Measurements from ENCODE around the gene XPO1. TPM values are rescaled to one million over a fixed set of nuclear protein-coding genes. Genes with fewer than 3 reads are reported as not detected.
"Not testable (repeated sequence)": the region's sequence is repeated elsewhere in the genome, so short reads cannot be mapped to it uniquely, and the experiment has no call there.

XPO1 gene
- total RNA-seq, 6 donors from 2014 or later: 52.2 to 145 (median 81.9) TPM

DNA sequence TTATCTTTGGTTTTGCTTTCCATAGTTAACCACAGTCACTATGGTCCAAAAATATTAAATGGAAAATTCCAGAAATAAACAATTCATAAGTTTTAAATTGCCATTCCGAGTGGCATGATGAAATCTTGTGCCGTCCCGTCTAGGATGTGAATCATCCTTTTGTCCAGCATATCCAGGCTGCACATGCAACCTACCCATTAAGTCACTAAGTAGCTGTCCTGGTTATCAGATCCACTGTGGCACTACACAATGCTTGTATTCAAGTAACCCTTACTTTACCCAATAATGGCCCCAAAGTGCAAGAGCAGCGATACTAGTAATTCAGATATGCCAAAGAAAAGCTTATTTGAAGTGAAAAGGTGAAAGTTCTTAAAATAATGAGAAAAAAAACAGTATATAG, 78.0 kb downstream of the XPO1 start:
- DNase-seq: peak in 1 of 2 donors; percentile 21
- Histone ChIP-seq H3K4me1 (peaks cover 31 to 70% (median 49%) of the 10 kb centered on the region in 4 donors), H3K4me3 (no peak overlapping the region), H3K27ac (peak overlapping the region in 2 of 4 donors; percentile 37 to 56), H3K9me3 (no peaks in the 10 kb centered on the region), H3K27me3 (no peaks in the 10 kb centered on the region), H3K36me3 (no peaks in the 10 kb centered on the region)
- 63 to 68% methylated on average over 4 of the region's 4 CpGs for WGBS, 2 donors
- ATAC-seq (ENCODE audit: low FRiP score in 2 of 2): peak in 1 of 2 donors; percentile 69
- TF ChIP-seq EP300 (IDR thresholded peaks at IDR 0.05) (no peak), POLR2A (IDR thresholded peaks at IDR 0.05) (no peak), POLR2AphosphoS5 (IDR thresholded peaks at IDR 0.05) (no peak)
- TF ChIP-seq, protein P1, sequence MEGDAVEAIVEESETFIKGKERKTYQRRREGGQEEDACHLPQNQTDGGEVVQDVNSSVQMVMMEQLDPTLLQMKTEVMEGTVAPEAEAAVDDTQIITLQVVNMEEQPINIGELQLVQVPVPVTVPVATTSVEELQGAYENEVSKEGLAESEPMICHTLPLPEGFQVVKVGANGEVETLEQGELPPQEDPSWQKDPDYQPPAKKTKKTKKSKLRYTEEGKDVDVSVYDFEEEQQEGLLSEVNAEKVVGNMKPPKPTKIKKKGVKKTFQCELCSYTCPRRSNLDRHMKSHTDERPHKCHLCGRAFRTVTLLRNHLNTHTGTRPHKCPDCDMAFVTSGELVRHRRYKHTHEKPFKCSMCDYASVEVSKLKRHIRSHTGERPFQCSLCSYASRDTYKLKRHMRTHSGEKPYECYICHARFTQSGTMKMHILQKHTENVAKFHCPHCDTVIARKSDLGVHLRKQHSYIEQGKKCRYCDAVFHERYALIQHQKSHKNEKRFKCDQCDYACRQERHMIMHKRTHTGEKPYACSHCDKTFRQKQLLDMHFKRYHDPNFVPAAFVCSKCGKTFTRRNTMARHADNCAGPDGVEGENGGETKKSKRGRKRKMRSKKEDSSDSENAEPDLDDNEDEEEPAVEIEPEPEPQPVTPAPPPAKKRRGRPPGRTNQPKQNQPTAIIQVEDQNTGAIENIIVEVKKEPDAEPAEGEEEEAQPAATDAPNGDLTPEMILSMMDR (IDR thresholded peaks at IDR 0.05): no peak

DNA sequence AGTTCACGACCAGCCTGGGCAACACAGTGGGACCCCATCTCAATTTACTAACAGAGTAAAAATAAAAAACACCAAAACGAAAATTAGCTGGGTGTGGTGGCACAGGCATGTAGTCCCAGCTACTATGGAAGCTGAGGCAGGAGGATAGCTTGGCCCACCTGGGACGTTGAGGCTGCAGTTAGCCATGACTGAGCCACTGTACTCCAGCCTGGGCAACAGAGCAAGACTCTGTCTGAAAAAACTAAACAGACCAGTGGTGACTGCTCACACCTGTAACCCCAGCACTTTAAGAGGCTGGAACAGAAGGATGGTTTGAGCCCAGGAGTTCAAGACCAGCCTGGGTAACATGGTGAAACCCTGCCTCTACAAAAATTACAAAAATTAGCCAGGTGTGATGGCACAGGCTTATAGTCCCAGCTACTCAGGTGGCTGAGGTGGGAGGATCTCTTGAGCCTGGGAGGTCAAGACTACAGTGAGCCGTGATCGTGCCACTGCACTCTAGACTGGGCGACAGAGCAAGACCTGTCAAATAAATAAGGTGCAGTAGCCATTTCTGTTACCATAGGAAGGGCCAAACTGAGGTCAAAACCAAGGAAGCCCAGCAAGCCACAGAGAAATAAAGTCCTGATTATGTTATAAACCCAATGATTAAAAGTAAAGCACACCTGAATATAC, 81.3 kb downstream of the XPO1 start:
- 84 to 88% methylated on average over 6 of the region's 6 CpGs for WGBS, 2 donors
- no peaks in the 10 kb centered on the region for H3K27me3 ChIP-seq
- no peak overlapping the region for H3K27ac ChIP-seq

DNA sequence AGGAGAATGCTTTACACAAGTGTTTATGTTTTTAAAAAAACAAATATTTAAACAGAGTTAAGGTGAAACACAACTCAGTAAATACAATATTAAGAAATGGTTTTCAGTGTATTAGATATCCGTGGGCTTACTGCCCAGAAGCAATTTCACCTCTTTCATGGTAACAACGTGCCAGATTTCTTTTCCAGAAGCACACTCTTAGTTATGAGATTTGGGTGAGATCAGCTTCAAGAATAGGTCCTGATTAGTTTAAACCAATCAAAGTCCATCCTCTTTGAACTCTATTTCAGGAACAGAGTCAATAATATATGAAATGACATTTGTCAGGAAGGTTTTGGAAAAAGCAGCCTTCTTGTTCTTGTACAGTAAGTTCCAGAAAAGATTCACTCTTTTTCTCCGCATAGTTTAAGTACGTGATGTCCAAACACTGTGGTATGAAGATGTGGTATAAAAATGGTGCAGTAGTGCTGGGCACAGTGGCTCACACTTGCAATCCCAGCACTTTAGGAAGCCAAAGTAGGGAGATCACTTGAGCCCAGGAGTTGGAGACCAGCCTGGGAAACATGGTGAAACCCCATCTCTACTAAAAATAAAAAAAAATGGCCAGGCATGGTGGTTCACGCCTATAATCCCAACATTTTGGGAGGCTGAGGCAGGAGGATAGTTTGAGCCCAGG, 81.9 kb downstream of the XPO1 start:
- H3K27ac ChIP-seq: no peak overlapping the region
- H3K4me1 ChIP-seq: peaks cover 31 to 56% (median 38%) of the 10 kb centered on the region in 4 donors
- no peaks in the 10 kb centered on the region for H3K27me3 ChIP-seq
- DNase-seq (no peak), ATAC-seq (ENCODE audit: low FRiP score in 2 of 2) (no peak)
- H3K9me3 ChIP-seq: no peaks in the 10 kb centered on the region
- H3K4me3 ChIP-seq: no peak overlapping the region
- TF ChIP-seq, protein P1 (IDR thresholded peaks at IDR 0.05): no peak
- TF ChIP-seq POLR2AphosphoS5 (IDR thresholded peaks at IDR 0.05): no peak
- no peak for TF ChIP-seq POLR2A (IDR thresholded peaks at IDR 0.05)
- TF ChIP-seq EP300 (IDR thresholded peaks at IDR 0.05): no peak
- no peaks in the 10 kb centered on the region for H3K36me3 ChIP-seq
- 65 to 70% methylated on average over 5 of the region's 5 CpGs for WGBS, 2 donors

More for the DNA sequence above, 81.3 kb downstream of the XPO1 start:
- Histone ChIP-seq H3K36me3 (no peaks in the 10 kb centered on the region), H3K4me1 (peaks cover 31 to 56% (median 38%) of the 10 kb centered on the region in 4 donors), H3K4me3 (no peak overlapping the region), H3K9me3 (no peaks in the 10 kb centered on the region)
- ATAC-seq (ENCODE audit: low FRiP score in 2 of 2): no peak
- DNase-seq: no peak
- TF ChIP-seq, protein P1 (IDR thresholded peaks at IDR 0.05): no peak

DNA sequence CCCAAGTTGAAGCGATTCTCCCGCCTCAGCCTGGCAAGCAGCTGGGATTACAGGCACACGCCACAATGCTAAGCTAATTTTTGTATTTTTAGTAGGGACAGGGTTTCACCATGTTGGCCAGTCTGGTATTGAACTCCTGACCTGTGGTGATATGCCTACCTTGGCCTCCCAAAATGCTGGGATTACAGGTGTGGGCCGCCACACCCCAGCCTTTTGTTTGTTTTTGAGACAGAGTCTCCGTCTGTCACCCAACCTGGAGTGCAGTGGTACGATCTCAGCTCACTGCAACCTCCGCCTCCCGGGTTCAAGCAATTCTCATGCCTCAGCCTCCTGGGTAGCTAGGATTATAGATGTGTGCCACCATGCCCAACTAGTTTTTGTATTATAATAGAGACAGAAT, 83.2 kb downstream of the XPO1 start:
- H3K36me3 ChIP-seq; ATAC-seq (ENCODE audit: low FRiP score in 2 of 2); H3K27ac ChIP-seq; DNase-seq; H3K4me3 ChIP-seq; H3K27me3 ChIP-seq; H3K9me3 ChIP-seq: not testable (repeated sequence)
- peaks cover 24 to 47% (median 29%) of the 10 kb centered on the region in 4 donors for H3K4me1 ChIP-seq
- WGBS, 2 donors: 93 to 95% methylated on average over 7 to 8 of the region's 8 CpGs

DNA sequence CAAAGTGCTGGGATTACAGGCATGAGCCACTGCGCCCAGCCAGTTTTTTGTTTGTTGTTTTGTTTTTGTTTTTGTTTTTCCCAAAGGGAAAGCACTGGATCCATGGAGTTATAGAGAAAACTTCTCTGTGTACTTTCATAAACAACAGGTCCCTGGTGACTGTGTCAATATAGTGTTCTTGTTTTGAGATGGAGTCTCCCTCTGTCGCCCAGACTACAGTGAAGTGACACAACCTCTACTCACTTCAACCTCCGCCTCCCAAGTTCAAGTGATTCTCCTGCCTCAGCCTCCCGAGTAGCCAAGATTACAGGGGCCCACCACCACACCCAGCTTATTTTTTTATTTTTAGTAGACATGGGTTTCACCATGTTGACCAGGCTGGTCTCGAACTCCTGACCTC, 83.8 kb downstream of the XPO1 start:
- Histone ChIP-seq H3K4me3 (no peak overlapping the region), H3K4me1 (peaks cover 20 to 47% (median 24%) of the 10 kb centered on the region in 4 donors), H3K27ac (no peak overlapping the region), H3K36me3 (no peaks in the 10 kb centered on the region), H3K27me3 (no peaks in the 10 kb centered on the region), H3K9me3 (no peaks in the 10 kb centered on the region)
- TF ChIP-seq POLR2A (IDR thresholded peaks at IDR 0.05) (no peak), EP300 (IDR thresholded peaks at IDR 0.05) (no peak), POLR2AphosphoS5 (IDR thresholded peaks at IDR 0.05) (no peak)
- TF ChIP-seq, protein P1 (IDR thresholded peaks at IDR 0.05): no peak
- DNase-seq: no peak
- 91 to 95% methylated on average over 5 of the region's 5 CpGs for WGBS, 2 donors
- ATAC-seq (ENCODE audit: low FRiP score in 2 of 2): no peak

Data from upper lobe of left lung (tissue), 6 donors.